ENCODE results near the gene PPTC7.

DNA sequence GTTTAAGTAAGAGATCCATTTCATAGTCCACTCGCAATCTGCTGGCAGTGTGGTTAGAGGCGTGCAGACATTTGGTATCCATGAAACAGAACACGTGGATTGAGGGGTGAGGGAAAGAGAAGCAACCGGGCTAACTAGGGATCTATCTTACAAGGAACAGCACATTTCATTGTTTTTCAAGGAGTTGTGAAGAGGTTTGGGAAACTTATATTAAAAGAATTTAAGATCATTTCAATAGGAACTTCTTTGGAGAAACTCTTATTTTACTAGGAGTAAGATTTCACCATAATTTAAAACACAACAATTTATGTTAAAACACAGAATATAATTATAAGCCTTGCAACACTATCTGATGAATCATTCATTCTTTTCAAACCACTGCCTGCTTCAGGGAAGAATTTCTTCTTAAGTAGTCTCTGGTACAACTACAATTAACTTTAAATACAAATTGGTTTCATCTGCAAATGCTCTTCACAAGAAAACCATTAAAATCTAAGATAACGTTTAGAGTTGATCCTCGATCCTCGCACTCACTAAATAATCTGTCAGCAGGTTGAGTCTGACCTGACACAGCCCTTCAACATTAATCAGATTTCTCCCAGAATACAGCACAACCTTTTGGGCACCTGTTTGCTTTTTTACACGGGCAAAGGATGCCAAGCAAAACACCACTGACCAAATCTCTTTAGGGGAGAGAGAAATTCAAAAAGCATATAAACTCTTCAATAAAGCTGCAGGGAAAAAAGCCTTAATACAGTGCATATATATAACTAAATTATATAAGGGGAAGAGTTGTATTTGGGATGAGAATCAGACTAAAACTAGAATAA is 27.3 kb downstream of the PPTC7 start:
- TF ChIP-seq, protein P1, sequence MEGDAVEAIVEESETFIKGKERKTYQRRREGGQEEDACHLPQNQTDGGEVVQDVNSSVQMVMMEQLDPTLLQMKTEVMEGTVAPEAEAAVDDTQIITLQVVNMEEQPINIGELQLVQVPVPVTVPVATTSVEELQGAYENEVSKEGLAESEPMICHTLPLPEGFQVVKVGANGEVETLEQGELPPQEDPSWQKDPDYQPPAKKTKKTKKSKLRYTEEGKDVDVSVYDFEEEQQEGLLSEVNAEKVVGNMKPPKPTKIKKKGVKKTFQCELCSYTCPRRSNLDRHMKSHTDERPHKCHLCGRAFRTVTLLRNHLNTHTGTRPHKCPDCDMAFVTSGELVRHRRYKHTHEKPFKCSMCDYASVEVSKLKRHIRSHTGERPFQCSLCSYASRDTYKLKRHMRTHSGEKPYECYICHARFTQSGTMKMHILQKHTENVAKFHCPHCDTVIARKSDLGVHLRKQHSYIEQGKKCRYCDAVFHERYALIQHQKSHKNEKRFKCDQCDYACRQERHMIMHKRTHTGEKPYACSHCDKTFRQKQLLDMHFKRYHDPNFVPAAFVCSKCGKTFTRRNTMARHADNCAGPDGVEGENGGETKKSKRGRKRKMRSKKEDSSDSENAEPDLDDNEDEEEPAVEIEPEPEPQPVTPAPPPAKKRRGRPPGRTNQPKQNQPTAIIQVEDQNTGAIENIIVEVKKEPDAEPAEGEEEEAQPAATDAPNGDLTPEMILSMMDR (IDR thresholded peaks at IDR 0.05; ENCODE audit: low read depth, low read length, missing input control), result no peak
- TF ChIP-seq FOXA1 (IDR thresholded peaks at IDR 0.05), result no peak
- no peak for TF ChIP-seq RAD21 (IDR thresholded peaks at IDR 0.05)
- TF ChIP-seq, protein P2, sequence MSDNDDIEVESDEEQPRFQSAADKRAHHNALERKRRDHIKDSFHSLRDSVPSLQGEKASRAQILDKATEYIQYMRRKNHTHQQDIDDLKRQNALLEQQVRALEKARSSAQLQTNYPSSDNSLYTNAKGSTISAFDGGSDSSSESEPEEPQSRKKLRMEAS (IDR thresholded peaks at IDR 0.05), result no peak
- TF ChIP-seq, protein P3, sequence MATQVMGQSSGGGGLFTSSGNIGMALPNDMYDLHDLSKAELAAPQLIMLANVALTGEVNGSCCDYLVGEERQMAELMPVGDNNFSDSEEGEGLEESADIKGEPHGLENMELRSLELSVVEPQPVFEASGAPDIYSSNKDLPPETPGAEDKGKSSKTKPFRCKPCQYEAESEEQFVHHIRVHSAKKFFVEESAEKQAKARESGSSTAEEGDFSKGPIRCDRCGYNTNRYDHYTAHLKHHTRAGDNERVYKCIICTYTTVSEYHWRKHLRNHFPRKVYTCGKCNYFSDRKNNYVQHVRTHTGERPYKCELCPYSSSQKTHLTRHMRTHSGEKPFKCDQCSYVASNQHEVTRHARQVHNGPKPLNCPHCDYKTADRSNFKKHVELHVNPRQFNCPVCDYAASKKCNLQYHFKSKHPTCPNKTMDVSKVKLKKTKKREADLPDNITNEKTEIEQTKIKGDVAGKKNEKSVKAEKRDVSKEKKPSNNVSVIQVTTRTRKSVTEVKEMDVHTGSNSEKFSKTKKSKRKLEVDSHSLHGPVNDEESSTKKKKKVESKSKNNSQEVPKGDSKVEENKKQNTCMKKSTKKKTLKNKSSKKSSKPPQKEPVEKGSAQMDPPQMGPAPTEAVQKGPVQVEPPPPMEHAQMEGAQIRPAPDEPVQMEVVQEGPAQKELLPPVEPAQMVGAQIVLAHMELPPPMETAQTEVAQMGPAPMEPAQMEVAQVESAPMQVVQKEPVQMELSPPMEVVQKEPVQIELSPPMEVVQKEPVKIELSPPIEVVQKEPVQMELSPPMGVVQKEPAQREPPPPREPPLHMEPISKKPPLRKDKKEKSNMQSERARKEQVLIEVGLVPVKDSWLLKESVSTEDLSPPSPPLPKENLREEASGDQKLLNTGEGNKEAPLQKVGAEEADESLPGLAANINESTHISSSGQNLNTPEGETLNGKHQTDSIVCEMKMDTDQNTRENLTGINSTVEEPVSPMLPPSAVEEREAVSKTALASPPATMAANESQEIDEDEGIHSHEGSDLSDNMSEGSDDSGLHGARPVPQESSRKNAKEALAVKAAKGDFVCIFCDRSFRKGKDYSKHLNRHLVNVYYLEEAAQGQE (IDR thresholded peaks at IDR 0.05), result no peak
- TF ChIP-seq, protein P4, sequence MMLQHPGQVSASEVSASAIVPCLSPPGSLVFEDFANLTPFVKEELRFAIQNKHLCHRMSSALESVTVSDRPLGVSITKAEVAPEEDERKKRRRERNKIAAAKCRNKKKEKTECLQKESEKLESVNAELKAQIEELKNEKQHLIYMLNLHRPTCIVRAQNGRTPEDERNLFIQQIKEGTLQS (IDR thresholded peaks at IDR 0.05), result no peak
- TF ChIP-seq YY1 (IDR thresholded peaks at IDR 0.05), result no peak
- TF ChIP-seq TAF1 (conservative IDR thresholded peaks at IDR 0.05), result no peak
- TF ChIP-seq JUND (IDR thresholded peaks at IDR 0.05), result no peak

Data from liver (tissue), 3 donors.